ENCODE results near the gene CHD6. TPM values are rescaled to one million over a fixed set of nuclear protein-coding genes. Genes with fewer than 3 reads are reported as not detected.

CHD6 gene
- total and polyA plus RNA-seq, 8 donors, result 9.8 to 32.6 (median 19.5) TPM

DNA sequence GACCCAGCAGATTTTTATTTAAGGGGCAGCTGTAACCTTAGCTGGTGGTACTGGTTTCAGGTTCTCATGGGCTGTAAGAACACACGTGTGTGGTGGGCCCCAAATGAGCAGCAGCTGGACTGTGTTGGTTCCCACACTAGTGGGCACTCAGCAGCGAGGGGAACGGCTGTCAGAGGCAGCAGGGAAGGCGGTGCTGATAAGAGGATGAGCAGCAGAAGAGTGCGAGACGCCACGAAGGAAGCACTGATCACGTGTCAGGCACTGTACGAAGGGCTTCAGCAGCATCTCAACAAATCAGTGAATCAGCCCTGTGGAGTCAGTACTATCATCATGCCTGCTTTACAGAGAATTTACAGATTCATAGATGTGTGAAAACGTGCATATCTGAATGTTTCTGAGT lies 210.6 kb downstream of the CHD6 start:
- H3K36me3 ChIP-seq, result peaks cover 9 to 69% (median 16%) of the 10 kb centered on the region in 3 donors
- FAIRE-seq (no peak), ATAC-seq (no peak), DNase-seq (no peak)
- H3K9me3 ChIP-seq, result no peaks in the 10 kb centered on the region
- H3K4me3 ChIP-seq, result no peak overlapping the region
- intact Hi-C loops (cut with DNase I), result no loop called here
- no peaks in the 10 kb centered on the region for H3K4me1 ChIP-seq
- H3K27ac ChIP-seq, result no peak overlapping the region
- TF ChIP-seq, protein P1, sequence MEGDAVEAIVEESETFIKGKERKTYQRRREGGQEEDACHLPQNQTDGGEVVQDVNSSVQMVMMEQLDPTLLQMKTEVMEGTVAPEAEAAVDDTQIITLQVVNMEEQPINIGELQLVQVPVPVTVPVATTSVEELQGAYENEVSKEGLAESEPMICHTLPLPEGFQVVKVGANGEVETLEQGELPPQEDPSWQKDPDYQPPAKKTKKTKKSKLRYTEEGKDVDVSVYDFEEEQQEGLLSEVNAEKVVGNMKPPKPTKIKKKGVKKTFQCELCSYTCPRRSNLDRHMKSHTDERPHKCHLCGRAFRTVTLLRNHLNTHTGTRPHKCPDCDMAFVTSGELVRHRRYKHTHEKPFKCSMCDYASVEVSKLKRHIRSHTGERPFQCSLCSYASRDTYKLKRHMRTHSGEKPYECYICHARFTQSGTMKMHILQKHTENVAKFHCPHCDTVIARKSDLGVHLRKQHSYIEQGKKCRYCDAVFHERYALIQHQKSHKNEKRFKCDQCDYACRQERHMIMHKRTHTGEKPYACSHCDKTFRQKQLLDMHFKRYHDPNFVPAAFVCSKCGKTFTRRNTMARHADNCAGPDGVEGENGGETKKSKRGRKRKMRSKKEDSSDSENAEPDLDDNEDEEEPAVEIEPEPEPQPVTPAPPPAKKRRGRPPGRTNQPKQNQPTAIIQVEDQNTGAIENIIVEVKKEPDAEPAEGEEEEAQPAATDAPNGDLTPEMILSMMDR (IDR thresholded peaks at IDR 0.05), result no peak
- WGBS, 2 donors, result 85 to 89% methylated on average over 10 of the region's 10 CpGs
- H3K27me3 ChIP-seq, result no peaks in the 10 kb centered on the region

DNA sequence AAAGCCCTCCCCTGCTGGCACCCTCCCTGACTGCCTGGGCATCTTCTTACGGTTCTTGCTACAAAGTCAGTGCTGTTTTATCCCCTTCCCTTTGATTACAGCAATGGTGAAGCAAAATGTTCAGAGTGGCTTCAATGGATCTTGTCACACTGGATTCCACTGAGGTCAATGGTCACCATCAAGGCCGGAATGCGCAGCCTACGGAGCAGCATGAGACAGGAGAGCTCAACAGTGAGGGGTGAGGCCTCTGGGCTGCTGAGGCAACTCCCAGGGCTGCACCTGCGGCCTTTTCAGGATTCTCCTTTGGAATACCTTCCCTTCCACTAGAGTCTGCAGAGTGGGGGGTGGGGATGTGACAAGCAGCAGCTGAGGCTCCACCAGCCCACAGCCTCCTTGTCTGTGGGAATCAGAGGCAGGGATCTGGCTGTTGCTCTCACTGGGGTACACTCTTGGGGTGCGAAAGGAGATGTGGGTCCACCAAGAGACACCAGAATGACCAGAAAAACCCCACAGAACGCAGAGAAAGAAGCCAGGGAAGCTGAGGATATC lies 211.2 kb downstream of the CHD6 start:
- Histone ChIP-seq H3K27me3 (no peaks in the 10 kb centered on the region), H3K4me3 (no peak overlapping the region), H3K27ac (no peak overlapping the region), H3K9me3 (no peaks in the 10 kb centered on the region), H3K36me3 (peaks cover 9 to 62% (median 16%) of the 10 kb centered on the region in 3 donors), H3K4me1 (no peaks in the 10 kb centered on the region)
- WGBS, 2 donors, result 90 to 91% methylated on average over 7 of the region's 7 CpGs
- DNase-seq, result no peak
- intact Hi-C loops (cut with DNase I), result no loop called here
- ATAC-seq, result no peak
- FAIRE-seq, result no peak
- TF ChIP-seq, protein P1 (IDR thresholded peaks at IDR 0.05), result no peak

DNA sequence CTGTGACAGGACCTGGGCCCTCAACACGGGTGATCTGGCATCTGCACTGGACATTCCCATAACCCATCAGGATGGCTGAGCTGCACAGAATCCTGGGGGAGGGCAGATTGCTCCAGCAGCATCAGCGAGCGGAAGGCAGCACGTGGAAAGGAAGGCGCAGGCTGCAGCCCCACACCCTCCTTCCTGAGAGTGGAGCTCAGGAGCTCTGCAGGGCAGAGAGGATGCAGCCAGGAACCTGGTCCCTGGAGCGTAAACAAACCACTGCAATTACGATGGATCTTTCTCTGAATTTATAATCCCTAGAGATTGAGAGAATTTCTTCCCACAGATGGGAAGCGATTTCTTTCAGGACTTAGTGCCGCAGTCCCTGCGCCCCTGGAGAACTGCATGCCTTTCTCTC lies 211.8 kb downstream of the CHD6 start:
- FAIRE-seq, result no peak
- intact Hi-C loops (cut with DNase I), result no loop called here
- no peaks in the 10 kb centered on the region for H3K4me1 ChIP-seq
- H3K9me3 ChIP-seq, result no peaks in the 10 kb centered on the region
- no peak overlapping the region for H3K4me3 ChIP-seq
- DNase-seq, result no peak
- H3K36me3 ChIP-seq, result peaks cover 9 to 56% (median 16%) of the 10 kb centered on the region in 3 donors
- TF ChIP-seq, protein P1 (IDR thresholded peaks at IDR 0.05), result no peak
- H3K27me3 ChIP-seq, result no peaks in the 10 kb centered on the region
- ATAC-seq, result no peak
- H3K27ac ChIP-seq, result no peak overlapping the region
- WGBS, 2 donors, result 83 to 84% methylated on average over 10 of the region's 10 CpGs

DNA sequence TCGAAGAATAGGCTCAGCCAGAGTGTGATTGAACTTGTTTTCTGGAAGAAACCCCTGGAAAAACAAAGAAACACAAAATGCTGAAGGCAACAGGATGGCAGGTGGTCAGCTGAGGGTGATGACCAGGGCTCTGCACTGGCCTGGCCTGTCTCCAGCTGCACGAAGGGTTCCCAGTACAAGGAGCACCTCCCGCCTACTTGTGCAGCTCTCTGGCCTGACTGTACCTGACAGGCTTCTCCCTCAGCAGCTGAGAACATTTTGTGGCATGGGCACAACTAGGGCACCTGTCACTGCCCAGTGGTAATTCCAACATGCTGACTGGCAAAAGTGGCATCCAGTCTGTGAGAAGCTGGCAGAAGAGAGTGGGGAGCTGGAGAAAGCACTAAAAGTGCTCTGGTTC lies 212.7 kb downstream of the CHD6 start:
- FAIRE-seq, result no peak
- intact Hi-C loops (cut with DNase I), result no loop called here
- H3K4me1 ChIP-seq, result no peaks in the 10 kb centered on the region
- ATAC-seq, result no peak
- no peak for DNase-seq
- no peak overlapping the region for H3K27ac ChIP-seq
- WGBS, 2 donors, result 84 to 90% methylated on average over 3 of the region's 3 CpGs
- H3K9me3 ChIP-seq, result no peaks in the 10 kb centered on the region
- H3K4me3 ChIP-seq, result no peak overlapping the region
- peaks cover 4 to 52% (median 16%) of the 10 kb centered on the region in 3 donors for H3K36me3 ChIP-seq
- H3K27me3 ChIP-seq, result no peaks in the 10 kb centered on the region
- TF ChIP-seq, protein P1 (IDR thresholded peaks at IDR 0.05), result no peak

DNA sequence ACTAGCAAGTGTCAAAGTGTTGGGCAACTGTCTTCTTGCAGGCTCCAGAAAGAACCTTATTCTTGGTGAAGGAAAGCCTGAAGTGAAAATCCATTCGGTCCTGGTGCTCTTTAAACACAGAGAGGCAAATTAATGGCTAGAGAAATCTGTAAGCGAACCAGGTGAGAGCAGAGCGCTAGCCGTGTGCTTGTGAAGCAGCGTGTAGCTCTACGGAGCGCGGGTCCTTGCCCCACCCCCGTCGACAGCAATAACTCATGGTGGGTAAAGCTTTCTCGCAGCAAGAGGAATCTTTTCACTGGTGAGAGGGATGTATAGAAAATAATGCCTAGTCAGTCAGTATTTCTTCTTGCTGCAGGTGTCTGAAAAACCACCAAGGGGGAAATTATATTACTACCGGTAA lies 214.6 kb downstream of the CHD6 start:
- Histone ChIP-seq H3K4me1 (no peaks in the 10 kb centered on the region), H3K27me3 (no peaks in the 10 kb centered on the region), H3K4me3 (no peak overlapping the region), H3K9me3 (no peaks in the 10 kb centered on the region), H3K36me3 (peaks cover 4 to 46% (median 12%) of the 10 kb centered on the region in 3 donors), H3K27ac (no peak overlapping the region)
- DNase-seq (no peak), FAIRE-seq (no peak), ATAC-seq (no peak)
- WGBS, 2 donors, result 89 to 92% methylated on average over 12 of the region's 12 CpGs
- TF ChIP-seq, protein P1 (IDR thresholded peaks at IDR 0.05), result no peak
- intact Hi-C loops (cut with DNase I), result no loop called here

Measured in pancreas (tissue), 10 donors.